Right renal cortex interstitium (tissue), 3 donors: ENCODE measurements around the gene MBD3L1. TPM values are rescaled to one million over a fixed set of nuclear protein-coding genes. Genes with fewer than 3 reads are reported as not detected.

Source experiments
- DNase-seq, 3 donors: peaks; one replicate each; pipeline ENCODE4 v3.0.0-alpha.2; 2013; ENCODE audit warnings: low read depth in 3 of 3, low spot score in 2 of 3
- polyA plus RNA-seq, 3 donors: library from polyadenylated mRNA; unstranded; fragments of 120-200 nt; gene quantifications; one replicate each; pipeline ENCODE4 v1.2.1, GENCODE V29; 2013; ENCODE audit not compliant: insufficient read length in 3 of 3

Gene MBD3L1
- polyA plus RNA-seq, 3 donors: not detected

DNA sequence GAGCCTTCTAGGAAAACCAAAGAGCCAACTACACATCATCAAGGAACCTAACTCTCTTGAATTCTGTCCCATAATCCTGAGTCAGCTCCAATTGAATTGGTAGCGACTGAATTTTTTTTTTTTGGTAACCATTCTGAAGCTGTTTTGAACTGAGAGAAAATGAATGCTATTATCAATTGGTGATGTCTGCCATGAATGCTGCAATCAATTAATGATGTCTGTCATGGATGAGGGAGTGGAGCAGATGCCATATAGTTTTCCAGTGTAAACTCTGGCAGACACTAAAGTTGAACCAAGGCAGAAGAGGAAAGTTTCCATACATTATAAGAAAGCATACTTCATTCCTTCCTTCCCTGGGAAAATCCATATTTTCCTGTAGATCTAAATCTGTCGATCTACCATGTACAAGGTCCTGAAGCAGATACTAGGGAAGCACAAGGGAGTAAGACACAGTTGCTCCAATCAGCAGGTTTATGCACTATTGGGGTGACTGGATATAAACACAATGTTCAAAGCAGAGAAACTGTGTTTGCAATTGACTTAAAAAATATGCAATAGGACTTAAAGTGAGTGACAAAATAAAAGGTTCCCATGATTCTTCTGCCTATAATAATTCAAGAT, 48.8 kb downstream of the MBD3L1 start:
- no peak for DNase-seq

DNA sequence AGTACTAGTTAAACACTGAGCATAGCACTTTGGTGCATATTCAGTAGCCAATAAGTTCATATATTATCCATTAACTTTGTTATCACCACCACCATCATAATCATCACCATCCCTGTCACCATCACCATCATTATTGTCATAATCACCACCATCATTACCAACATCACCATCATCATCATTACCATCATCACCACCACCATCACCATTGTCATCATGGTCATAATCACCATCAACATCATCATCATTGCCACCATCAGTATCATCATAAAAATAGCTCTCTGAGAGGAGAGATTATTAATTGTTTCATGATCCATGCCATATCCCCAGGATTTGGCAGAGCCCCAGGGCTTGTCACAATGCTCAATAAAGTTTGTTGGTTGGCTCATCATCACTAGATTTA, 49.3 kb downstream of the MBD3L1 start:
- no peak for DNase-seq

DNA sequence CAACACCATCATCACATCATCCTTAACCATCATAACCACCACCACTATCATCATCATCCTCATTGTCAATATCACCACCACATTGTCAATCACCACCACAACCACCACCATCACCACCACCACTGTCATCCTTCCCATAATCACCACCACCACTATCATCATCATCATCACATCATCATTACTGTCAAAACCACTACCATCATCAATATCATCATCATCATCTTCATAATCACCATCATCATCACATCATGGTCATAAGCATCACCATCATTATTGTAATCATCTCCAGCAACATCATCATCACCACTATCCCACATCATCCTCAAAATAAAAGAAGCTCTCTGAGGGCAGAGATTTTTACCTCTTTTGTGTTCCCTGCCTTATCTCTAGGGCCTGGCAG, 52.2 kb downstream of the MBD3L1 start:
- DNase-seq: no peak

DNA sequence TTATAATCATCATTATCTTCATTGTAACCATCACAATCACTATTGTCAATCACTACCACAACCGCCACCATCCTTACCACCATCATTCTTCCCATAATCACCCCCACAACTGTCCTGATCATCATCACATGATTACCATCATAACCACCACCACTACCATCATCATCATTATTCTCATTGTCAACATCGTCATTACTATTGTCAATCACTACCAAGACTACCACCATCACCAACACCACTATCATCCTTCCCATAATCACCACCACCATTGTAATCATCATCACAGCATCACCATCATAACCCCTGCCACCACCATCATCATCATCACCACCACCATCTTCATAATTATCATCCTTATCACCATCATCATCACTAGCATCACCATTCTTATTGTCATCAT, 55.2 kb downstream of the MBD3L1 start:
- no peak for DNase-seq

DNA sequence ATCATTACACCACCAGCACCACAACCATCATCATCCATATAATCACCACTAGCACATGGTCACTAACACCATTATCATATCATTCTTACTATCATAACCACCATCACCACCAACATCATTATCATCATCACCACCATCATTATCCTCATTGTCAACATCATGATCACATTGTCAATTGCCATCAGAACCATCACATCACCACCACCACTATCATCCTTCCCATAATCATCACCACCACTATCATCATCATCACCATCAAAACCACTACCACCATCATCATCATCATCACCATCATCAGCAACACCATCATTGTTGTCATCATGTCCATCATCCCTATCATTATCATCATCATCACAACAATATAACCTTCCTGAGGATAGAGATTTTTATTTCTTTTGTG, 58.1 kb downstream of the MBD3L1 start:
- DNase-seq: no peak

Other genes starting within 250 kb of the MBD3L1 start
- 10 to 100 TPM; 23.1 to 29.9 (median 27.7) TPM for gene ADAMTS10, start 221.7 kb upstream of the MBD3L1 start, polyA plus RNA-seq
- gene NFILZ, start 201.7 kb upstream of the MBD3L1 start, polyA plus RNA-seq: not detected
- gene ACTL9, start 133.6 kb upstream of the MBD3L1 start, polyA plus RNA-seq: not detected
- gene OR2Z1, start 110.7 kb upstream of the MBD3L1 start, polyA plus RNA-seq: not detected
- 10 to 100 TPM; 40.6 to 45.8 (median 44.2) TPM for gene ZNF558, start 73 bp upstream of the MBD3L1 start, polyA plus RNA-seq
- gene MUC16, start 178.0 kb downstream of the MBD3L1 start, polyA plus RNA-seq: under 1 TPM; 0.03 to 0.14 (median 0.06) TPM